ENCODE data around the gene TMA7.

The TMA7 gene

DNA sequence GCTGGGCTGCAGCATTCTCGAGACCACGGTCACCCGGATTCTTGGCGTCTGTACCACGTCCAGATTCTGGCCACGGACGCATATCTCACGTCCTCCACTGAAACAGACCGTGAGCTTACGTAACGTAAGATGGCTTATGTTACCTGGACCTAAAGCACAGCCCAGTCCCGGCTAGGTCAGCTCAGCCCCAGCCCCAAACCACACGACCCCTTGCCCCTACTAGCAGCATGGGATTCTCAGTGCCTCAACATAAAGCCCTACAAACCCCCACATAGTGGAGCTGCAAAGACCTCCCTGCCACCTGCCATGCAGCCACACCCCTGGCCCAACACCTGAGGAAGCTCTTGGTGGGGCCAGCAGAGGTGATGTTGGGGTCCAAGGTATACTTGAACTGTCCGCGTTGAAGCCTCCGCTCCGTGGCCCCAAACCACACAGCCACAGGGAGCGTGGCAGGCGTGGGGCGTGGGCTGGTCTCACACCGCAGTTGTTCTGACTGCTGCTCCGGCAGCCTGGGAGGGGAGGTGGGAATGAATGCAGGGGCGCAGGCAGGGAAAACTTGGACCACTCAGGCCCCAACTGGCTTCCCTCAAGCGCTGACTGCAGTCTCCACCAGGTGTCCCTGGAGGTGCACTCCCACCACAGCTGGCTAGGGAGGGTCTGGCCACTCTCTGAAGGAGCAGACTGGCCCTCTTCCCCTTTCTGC, 24.7 kb upstream of the TMA7 start:
- no peak for TF ChIP-seq CTCF (IDR thresholded peaks at IDR 0.05; ENCODE audit: extremely low read depth, missing control alignments)
- DNase-seq (ENCODE audit: low spot score) = no peak

DNA sequence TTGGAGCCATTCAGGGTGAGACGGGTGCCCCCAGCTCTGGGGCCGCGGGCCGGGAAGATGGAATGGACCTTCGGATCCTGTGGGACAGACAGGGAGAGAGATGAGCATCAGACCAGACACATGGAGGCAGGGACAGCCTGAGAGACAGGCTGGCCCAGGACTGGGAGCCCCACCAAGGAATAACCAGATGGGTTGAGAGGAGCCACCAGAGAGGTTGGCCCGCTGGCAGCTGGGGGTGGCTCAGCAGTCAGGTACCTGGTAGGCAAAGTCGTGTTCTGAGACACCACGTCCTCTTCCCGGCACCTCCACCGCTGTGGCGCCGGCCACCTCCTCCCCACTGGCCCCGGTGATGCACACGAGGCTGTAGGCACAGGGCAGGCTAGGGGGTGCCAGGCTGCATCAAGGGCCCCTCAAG, 24.0 kb upstream of the TMA7 start:
- no peak for DNase-seq (ENCODE audit: low spot score)
- TF ChIP-seq CTCF (IDR thresholded peaks at IDR 0.05; ENCODE audit: extremely low read depth, missing control alignments) = no peak

DNA sequence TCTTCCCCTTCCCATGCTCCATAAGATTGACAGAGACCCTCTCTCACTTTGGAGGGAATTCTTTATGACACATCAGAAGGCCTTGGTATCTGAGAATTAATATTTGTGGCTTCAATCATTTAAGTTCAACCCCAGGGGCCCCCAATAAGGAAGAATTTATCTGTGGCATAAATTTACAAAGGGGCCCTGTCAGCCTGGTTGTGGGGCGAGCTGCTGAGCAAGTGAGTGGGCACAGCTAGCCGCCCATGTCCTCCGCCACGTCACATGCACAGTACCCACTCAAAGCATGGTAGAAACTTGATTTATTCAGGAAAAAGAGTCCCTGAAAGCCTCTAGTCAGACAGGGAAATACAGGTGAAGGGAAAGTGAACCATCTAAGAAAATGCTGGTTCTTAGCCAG, 23.5 kb upstream of the TMA7 start:
- no peak for TF ChIP-seq CTCF (IDR thresholded peaks at IDR 0.05; ENCODE audit: extremely low read depth, missing control alignments)
- DNase-seq (ENCODE audit: low spot score) = no peak

DNA sequence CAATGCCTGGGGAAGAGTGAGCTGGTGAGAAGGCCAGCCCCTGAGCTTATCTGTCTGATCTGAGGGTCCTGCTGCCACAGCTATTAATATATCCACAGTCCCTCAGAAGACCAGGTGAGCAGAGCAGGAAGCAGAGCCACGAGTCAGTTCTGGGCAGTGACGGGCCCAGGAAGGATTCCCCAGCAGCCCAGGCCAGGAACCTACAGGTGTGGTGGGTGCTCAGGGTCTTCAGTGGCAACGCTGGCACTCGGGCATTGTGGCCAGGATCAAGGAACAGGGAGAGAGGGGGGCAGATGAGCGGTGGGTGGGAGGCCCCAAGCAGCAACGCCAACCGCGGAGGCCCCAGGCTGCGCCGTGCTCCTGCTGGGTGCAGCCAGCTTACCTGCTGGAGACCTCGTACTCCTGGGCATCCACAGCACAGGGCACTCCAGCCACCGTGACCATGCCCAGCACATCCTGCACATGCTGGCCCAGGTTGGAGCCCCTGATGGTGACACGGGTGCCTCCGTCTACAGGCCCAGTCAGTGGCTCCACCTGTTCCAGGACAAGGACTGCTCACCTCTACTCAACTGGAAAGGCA, 22.4 kb upstream of the TMA7 start:
- no peak for TF ChIP-seq CTCF (IDR thresholded peaks at IDR 0.05; ENCODE audit: extremely low read depth, missing control alignments)
- DNase-seq (ENCODE audit: low spot score) = no peak

DNA sequence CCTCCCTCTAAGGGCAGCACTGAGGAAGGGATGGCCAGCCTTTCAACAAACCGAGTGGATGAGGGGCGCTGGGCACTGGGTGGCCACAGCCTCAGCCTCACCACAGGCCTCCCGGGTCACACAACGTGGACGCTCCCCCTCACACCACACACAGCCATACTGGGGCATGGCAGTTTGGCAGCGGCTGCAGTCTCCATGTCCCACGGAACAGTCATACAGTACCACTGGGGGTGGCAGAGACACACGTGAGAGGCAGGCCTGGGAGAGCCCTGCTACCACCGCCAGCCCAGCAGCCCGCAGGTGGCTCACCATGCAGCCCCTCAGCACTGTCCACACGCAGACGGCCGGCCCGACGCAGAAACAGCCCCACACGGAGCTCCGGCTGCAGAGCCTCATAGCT, 21.9 kb upstream of the TMA7 start:
- DNase-seq (ENCODE audit: low spot score) = no peak
- TF ChIP-seq CTCF (IDR thresholded peaks at IDR 0.05; ENCODE audit: extremely low read depth, missing control alignments) = no peak

- no peak for TF ChIP-seq CTCF (IDR thresholded peaks at IDR 0.05; ENCODE audit: extremely low read depth, missing control alignments)
Observed at GRCh38 chr3:48418651-48419050, 21.4 kb upstream of the TMA7 start.

DNA sequence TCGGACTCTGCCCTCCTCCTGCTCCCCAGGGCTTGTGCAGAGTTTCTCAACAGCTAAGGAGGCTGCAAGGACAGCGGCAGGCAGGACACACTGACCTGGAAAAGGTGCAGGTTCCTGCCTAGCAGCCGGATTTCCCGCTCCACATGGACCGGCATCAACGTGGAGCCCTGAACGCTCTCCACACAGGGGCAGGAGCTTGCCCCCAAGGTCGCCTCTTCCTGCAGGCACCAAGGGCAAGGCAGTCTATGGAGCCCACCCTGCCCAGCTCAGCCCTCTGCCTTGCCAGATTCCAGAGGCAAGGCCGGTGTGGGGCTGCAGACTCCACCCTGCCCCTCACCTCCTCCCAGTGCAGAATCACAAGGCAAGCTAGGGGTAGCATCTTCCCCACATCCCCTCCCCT, 20.9 kb upstream of the TMA7 start:
- no peak for TF ChIP-seq CTCF (IDR thresholded peaks at IDR 0.05; ENCODE audit: extremely low read depth, missing control alignments)
- no peak for DNase-seq (ENCODE audit: low spot score)

More at GRCh38 chr3:48418651-48419050, 21.4 kb upstream of the TMA7 start:
- DNase-seq (ENCODE audit: low spot score) = peak; percentile 14

All from GM20000 (cell line).